Epithelial cell of prostate (primary cell): ENCODE measurements around the gene CCDC90B.
A peak's percentile ranks its signal among the peaks of the same experiment; 100 is the strongest.
"Not testable (repeated sequence)": the region's sequence is repeated elsewhere in the genome, so short reads cannot be mapped to it uniquely, and the experiment has no call there.

Experiments
- DNase-seq: peaks from one replicate; pipeline ENCODE4 v3.0.0-alpha.2; 2011; ENCODE audit warnings: low read depth, low spot score
- H3K27ac ChIP-seq: fragments of 450-650 bp; 2 replicates; pipeline ENCODE4 v1.5.1; 2017; ENCODE audit warnings: mild to moderate bottlenecking

CCDC90B gene

GRCh38 chr11:83285771-83286528 is at the start of gene CCDC90B:
Gene CCDC90B (minus strand): TSS chr11:83286367. CDS start chr11:83285972, 395 bp downstream.
- H3K27ac ChIP-seq: peak within 1 kb of the TSS; percentile 97
- DNase-seq: peak; percentile 94

GRCh38 chr11:83335446-83336070 is 49.4 kb upstream of the CCDC90B start:
- no peak for DNase-seq
- H3K27ac ChIP-seq: no peak overlapping the region

- H3K27ac ChIP-seq: no peak overlapping the region
- no peak for DNase-seq
These were observed 44.1 kb upstream of the CCDC90B start for GRCh38 chr11:83330303-83330702.

GRCh38 chr11:83326326-83326725 is 40.2 kb upstream of the CCDC90B start:
- H3K27ac ChIP-seq: no peak overlapping the region
- DNase-seq: no peak

- DNase-seq: peak; percentile 27
These were observed 33.2 kb upstream of the CCDC90B start for GRCh38 chr11:83319346-83319745.

GRCh38 chr11:83318931-83319330 is 32.8 kb upstream of the CCDC90B start:
- H3K27ac ChIP-seq: no peak overlapping the region
- no peak for DNase-seq

More at GRCh38 chr11:83319346-83319745, 33.2 kb upstream of the CCDC90B start:
- no peak overlapping the region for H3K27ac ChIP-seq

- DNase-seq: no peak
- H3K27ac ChIP-seq: no peak overlapping the region
These were observed 31.9 kb upstream of the CCDC90B start for GRCh38 chr11:83317757-83318690.

GRCh38 chr11:83316897-83317268 is 30.7 kb upstream of the CCDC90B start:
- DNase-seq, H3K27ac ChIP-seq: not testable (repeated sequence)

- H3K27ac ChIP-seq, DNase-seq: not testable (repeated sequence)
These were observed 30.2 kb upstream of the CCDC90B start for GRCh38 chr11:83316143-83316896.

- DNase-seq: no peak
- H3K27ac ChIP-seq: no peak overlapping the region
These were observed 26.3 kb upstream of the CCDC90B start for GRCh38 chr11:83312430-83312829.

- DNase-seq: no peak
These were observed 25.5 kb upstream of the CCDC90B start for GRCh38 chr11:83311701-83312100.

GRCh38 chr11:83310718-83311117 is 24.6 kb upstream of the CCDC90B start:
- no peak overlapping the region for H3K27ac ChIP-seq
- no peak for DNase-seq

More at GRCh38 chr11:83311701-83312100, 25.5 kb upstream of the CCDC90B start:
- no peak overlapping the region for H3K27ac ChIP-seq

GRCh38 chr11:83308536-83308935 is 22.4 kb upstream of the CCDC90B start:
- not testable (repeated sequence) for DNase-seq, H3K27ac ChIP-seq

- no peak for DNase-seq
These were observed 20.3 kb upstream of the CCDC90B start for GRCh38 chr11:83306200-83307080.

GRCh38 chr11:83303316-83303715 is 17.1 kb upstream of the CCDC90B start:
- H3K27ac ChIP-seq: no peak overlapping the region
- DNase-seq: no peak

More at GRCh38 chr11:83306200-83307080, 20.3 kb upstream of the CCDC90B start:
- H3K27ac ChIP-seq: no peak overlapping the region

- no peak for DNase-seq
- no peak overlapping the region for H3K27ac ChIP-seq
These were observed 16.0 kb upstream of the CCDC90B start for GRCh38 chr11:83302151-83302550.

GRCh38 chr11:83299681-83300080 is 13.5 kb upstream of the CCDC90B start:
- no peak for DNase-seq
- no peak overlapping the region for H3K27ac ChIP-seq

GRCh38 chr11:83294208-83294607 is 8.0 kb upstream of the CCDC90B start:
- no peak for DNase-seq
- no peak overlapping the region for H3K27ac ChIP-seq

GRCh38 chr11:83293457-83293774 is 7.2 kb upstream of the CCDC90B start:
- no peak for DNase-seq
- H3K27ac ChIP-seq: no peak overlapping the region
